ENCODE measurements around the gene DNAJB11.
"Not testable (repeated sequence)": the region's sequence is repeated elsewhere in the genome, so short reads cannot be mapped to it uniquely, and the experiment has no call there.

Gene DNAJB11

GRCh38 chr3:186564586-186564985, 5.9 kb upstream of the DNAJB11 start:
- TF ChIP-seq, protein P1, sequence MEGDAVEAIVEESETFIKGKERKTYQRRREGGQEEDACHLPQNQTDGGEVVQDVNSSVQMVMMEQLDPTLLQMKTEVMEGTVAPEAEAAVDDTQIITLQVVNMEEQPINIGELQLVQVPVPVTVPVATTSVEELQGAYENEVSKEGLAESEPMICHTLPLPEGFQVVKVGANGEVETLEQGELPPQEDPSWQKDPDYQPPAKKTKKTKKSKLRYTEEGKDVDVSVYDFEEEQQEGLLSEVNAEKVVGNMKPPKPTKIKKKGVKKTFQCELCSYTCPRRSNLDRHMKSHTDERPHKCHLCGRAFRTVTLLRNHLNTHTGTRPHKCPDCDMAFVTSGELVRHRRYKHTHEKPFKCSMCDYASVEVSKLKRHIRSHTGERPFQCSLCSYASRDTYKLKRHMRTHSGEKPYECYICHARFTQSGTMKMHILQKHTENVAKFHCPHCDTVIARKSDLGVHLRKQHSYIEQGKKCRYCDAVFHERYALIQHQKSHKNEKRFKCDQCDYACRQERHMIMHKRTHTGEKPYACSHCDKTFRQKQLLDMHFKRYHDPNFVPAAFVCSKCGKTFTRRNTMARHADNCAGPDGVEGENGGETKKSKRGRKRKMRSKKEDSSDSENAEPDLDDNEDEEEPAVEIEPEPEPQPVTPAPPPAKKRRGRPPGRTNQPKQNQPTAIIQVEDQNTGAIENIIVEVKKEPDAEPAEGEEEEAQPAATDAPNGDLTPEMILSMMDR (IDR thresholded peaks at IDR 0.05; ENCODE audit: extremely low read depth, missing control alignments) = no peak
- no peak for DNase-seq (ENCODE audit: low spot score)

GRCh38 chr3:186566772-186567071, 3.8 kb upstream of the DNAJB11 start:
- TF ChIP-seq, protein P1 (IDR thresholded peaks at IDR 0.05; ENCODE audit: extremely low read depth, missing control alignments) = no peak
- DNase-seq (ENCODE audit: low spot score) = peak; percentile 27

- peak; percentile 94 for DNase-seq (ENCODE audit: low spot score)
- TF ChIP-seq, protein P1 (IDR thresholded peaks at IDR 0.05; ENCODE audit: extremely low read depth, missing control alignments) = no peak
These were observed 3.2 kb upstream of the DNAJB11 start, which contains the start of gene TBCCD1 for GRCh38 chr3:186567072-186567921. Gene TBCCD1 (minus strand): TSS chr3:186567339. CDS start chr3:186564329, 3,010 bp downstream.

DNA sequence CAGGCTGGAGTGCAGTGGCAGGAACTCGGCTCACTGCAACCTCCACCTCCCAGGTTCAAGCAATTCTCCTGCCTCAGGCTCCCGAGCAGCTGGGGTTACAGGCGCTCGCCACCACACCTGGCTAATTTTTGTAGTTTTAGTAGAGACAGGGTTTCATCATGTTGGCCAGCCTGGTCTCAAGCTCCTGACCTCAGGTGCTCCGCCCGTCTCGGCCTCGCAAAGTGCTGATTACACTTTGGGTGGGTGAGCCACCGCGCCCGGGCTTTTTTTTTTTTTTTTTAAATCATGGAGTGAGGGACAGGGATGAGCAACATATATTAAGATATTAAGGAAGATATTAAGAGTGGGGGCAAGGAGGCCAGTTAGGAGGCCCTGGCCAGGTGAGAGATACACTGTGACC, 1.2 kb upstream of the DNAJB11 start:
- not testable (repeated sequence) for DNase-seq (ENCODE audit: low spot score)

- TF ChIP-seq, protein P1 (IDR thresholded peaks at IDR 0.05; ENCODE audit: extremely low read depth, missing control alignments) = no peak
- DNase-seq (ENCODE audit: low spot score) = no peak
These were observed 783 bp upstream of the DNAJB11 start for GRCh38 chr3:186569779-186570095.

DNA sequence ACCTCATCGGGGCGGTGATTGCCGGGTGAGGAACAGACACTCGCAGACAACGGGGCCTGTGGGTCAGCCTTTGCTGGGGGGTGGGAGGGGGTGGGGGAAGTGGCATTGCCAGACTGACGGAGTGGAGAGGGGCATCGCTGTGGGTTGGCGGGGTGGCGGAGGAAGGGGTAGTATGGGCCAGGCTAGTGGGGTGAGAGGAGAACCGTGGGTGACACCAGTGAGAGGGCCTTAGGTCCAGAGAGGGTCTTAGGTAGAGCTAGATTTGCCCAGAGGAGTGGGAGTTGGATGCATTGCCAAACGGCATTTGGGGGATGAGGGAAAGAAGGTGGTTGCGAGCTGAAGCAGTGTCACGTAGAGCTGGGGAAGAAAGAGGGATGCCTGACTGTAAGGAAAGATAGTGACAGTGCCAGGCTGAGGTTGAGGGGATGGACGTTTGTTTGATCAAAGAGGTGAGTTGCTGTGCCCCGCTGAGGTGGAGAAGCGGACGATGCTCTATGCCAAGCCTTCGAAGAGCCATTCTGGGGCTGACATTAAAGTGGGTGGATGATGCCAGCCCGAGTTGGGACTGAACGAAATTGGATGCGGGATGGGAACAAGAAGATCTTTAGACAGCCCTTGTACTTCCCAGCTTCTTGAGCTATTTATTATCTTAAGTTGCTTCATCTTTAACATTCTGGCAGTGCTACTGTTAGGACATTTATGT, 572 bp downstream of the DNAJB11 start:
- TF ChIP-seq, protein P1 (IDR thresholded peaks at IDR 0.05; ENCODE audit: extremely low read depth, missing control alignments) = no peak
- DNase-seq (ENCODE audit: low spot score) = no peak

DNA sequence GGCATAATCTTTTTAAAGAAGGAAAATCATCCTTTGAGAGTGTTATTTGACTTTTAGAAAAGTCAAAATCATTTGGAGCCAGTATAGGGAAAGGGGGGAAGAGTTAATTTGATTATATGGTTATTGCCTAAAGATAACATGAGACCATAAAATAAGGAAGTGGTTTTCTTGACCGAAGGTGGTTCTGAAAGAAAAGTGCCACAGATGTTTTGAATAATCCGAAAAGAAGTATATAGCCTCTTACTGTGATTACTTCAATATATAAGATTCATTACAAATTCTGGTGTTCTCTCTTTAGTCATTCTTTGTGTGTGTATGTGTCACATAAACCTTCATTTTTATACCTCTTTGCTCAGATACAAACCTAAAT, 1.1 kb downstream of the DNAJB11 start:
- TF ChIP-seq, protein P1 (IDR thresholded peaks at IDR 0.05; ENCODE audit: extremely low read depth, missing control alignments) = no peak
- no peak for DNase-seq (ENCODE audit: low spot score)

Measured in GM20000 (cell line).